MG63 (cell line): ENCODE measurements around the gene TSR3. TPM values are rescaled to one million over a fixed set of nuclear protein-coding genes. Genes with fewer than 3 reads are reported as not detected.

Source experiments
- DNase-seq: peaks from one replicate; pipeline ENCODE4 v3.0.0-alpha.2; 2020
- H3K27me3 ChIP-seq: fragments of 250-450 bp; sonication (Bioruptor Pico); 2 replicates; pipeline ENCODE4 v1.5.1; 2020; ENCODE audit warnings: mild to moderate bottlenecking, moderate library complexity
- H3K36me3 ChIP-seq: fragments of 250-450 bp; sonication (Bioruptor Pico); 2 replicates; pipeline ENCODE4 v1.5.1; 2020; ENCODE audit warnings: mild to moderate bottlenecking, moderate library complexity
- H3K4me3 ChIP-seq: fragments of 250-450 bp; sonication (Bioruptor Pico); 2 replicates; pipeline ENCODE4 v1.5.1; 2020; ENCODE audit warnings: mild to moderate bottlenecking, moderate library complexity
- H3K9me3 ChIP-seq: fragments of 250-450 bp; sonication (Bioruptor Pico); 2 replicates; pipeline ENCODE4 v1.5.1; 2020; ENCODE audit warnings: mild to moderate bottlenecking, moderate library complexity
- total RNA-seq: library from RNA; depleted of rRNA; stranded (reverse); fragments of >200 nt; shearing (Covaris generic); gene quantifications from 2 replicates; pipeline ENCODE4 v1.2.3, GENCODE V29; 2014; ENCODE audit warnings: low replicate concordance

The TSR3 gene
- total RNA-seq, 1 experiment from 2014 or later: 138 TPM

- peaks cover 13% of the 10 kb centered on the region for H3K36me3 ChIP-seq
- no peaks in the 10 kb centered on the region for H3K9me3 ChIP-seq
- no peaks in the 10 kb centered on the region for H3K27me3 ChIP-seq
- H3K4me3 ChIP-seq: no peak overlapping the region; the same call in 1 of the 2 replicates
- no peak for DNase-seq
These were observed 28.5 kb upstream of the TSR3 start for GRCh38 chr16:1380195-1380594.

GRCh38 chr16:1379304-1380076, 27.8 kb upstream of the TSR3 start:
- Histone ChIP-seq H3K9me3 (no peaks in the 10 kb centered on the region), H3K27me3 (no peaks in the 10 kb centered on the region), H3K4me3 (peak overlapping the region; percentile 93), H3K36me3 (peaks cover 13% of the 10 kb centered on the region)
- DNase-seq: peak; percentile 70

DNA sequence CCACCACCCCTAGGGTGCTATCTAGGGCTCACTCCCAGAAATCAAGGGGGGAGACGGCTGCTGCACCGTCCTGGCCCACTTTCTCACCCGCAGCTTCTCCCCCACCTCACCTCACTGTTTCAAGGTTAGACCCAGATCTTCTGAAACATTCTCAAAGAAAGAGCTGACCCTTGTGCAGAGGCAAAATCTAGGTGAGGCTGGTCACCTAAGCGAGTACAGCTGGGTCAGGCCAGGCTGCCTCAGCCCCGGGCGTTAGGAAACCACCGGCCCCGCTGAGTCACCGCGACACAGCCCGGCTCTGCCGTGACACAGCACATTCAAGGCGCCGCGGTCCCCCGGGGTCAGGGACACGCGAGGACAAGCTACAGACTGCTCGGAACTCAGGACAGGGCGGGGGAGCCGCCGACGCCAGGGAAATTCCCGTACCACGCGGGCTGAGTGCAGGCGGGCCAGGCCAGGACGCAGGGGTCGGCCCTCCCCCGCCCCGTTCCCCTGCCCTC, 27.2 kb upstream of the TSR3 start:
- Histone ChIP-seq H3K4me3 (peak overlapping the region; percentile 93), H3K36me3 (peaks cover 13% of the 10 kb centered on the region), H3K9me3 (no peaks in the 10 kb centered on the region), H3K27me3 (no peaks in the 10 kb centered on the region)
- peak; percentile 86 for DNase-seq

- no peaks in the 10 kb centered on the region for H3K27me3 ChIP-seq
- no peaks in the 10 kb centered on the region for H3K9me3 ChIP-seq
- H3K36me3 ChIP-seq: peaks cover 13% of the 10 kb centered on the region
- no peak for DNase-seq
- peak overlapping the region; percentile 93 for H3K4me3 ChIP-seq
These were observed 26.6 kb upstream of the TSR3 start for GRCh38 chr16:1378087-1378803.

- no peak overlapping the region for H3K4me3 ChIP-seq
- peaks cover 13% of the 10 kb centered on the region for H3K36me3 ChIP-seq
- no peak for DNase-seq
- no peaks in the 10 kb centered on the region for H3K9me3 ChIP-seq
- no peaks in the 10 kb centered on the region for H3K27me3 ChIP-seq
These were observed 25.8 kb upstream of the TSR3 start for GRCh38 chr16:1377406-1378010.

- Histone ChIP-seq H3K36me3 (peaks cover 13% of the 10 kb centered on the region), H3K27me3 (no peaks in the 10 kb centered on the region), H3K4me3 (no peak overlapping the region), H3K9me3 (no peaks in the 10 kb centered on the region)
- no peak for DNase-seq
These were observed 24.2 kb upstream of the TSR3 start for GRCh38 chr16:1375741-1376410.

DNA sequence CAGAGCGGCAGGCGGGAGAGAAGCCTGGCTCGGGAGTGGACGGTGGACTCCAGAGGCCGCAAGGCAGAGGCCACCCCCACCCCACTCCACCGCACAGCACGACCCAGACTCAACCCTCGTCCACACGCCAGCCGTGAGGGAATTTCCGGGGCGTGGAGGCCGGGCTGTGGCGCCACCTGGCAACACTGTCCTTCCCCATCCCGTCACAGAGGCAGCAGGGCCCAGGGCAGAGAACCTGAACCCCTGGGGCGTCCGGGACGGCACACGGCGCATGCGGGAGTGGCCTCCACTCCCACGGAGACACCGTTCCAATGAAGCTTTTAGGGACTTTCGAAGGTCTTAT, 23.6 kb upstream of the TSR3 start:
- DNase-seq: no peak
- Histone ChIP-seq H3K4me3 (no peak overlapping the region), H3K9me3 (no peaks in the 10 kb centered on the region), H3K36me3 (peaks cover 17% of the 10 kb centered on the region), H3K27me3 (no peaks in the 10 kb centered on the region)

- H3K27me3 ChIP-seq: no peaks in the 10 kb centered on the region
- no peaks in the 10 kb centered on the region for H3K9me3 ChIP-seq
- H3K4me3 ChIP-seq: no peak overlapping the region
- H3K36me3 ChIP-seq: peaks cover 23% of the 10 kb centered on the region
- DNase-seq: peak; percentile 28
These were observed 23.0 kb upstream of the TSR3 start for GRCh38 chr16:1374418-1375297.

- no peak for DNase-seq
- no peaks in the 10 kb centered on the region for H3K27me3 ChIP-seq
- no peak overlapping the region for H3K4me3 ChIP-seq
- no peaks in the 10 kb centered on the region for H3K9me3 ChIP-seq
- peaks cover 21% of the 10 kb centered on the region for H3K36me3 ChIP-seq
These were observed 20.7 kb upstream of the TSR3 start for GRCh38 chr16:1372292-1372950.

DNA sequence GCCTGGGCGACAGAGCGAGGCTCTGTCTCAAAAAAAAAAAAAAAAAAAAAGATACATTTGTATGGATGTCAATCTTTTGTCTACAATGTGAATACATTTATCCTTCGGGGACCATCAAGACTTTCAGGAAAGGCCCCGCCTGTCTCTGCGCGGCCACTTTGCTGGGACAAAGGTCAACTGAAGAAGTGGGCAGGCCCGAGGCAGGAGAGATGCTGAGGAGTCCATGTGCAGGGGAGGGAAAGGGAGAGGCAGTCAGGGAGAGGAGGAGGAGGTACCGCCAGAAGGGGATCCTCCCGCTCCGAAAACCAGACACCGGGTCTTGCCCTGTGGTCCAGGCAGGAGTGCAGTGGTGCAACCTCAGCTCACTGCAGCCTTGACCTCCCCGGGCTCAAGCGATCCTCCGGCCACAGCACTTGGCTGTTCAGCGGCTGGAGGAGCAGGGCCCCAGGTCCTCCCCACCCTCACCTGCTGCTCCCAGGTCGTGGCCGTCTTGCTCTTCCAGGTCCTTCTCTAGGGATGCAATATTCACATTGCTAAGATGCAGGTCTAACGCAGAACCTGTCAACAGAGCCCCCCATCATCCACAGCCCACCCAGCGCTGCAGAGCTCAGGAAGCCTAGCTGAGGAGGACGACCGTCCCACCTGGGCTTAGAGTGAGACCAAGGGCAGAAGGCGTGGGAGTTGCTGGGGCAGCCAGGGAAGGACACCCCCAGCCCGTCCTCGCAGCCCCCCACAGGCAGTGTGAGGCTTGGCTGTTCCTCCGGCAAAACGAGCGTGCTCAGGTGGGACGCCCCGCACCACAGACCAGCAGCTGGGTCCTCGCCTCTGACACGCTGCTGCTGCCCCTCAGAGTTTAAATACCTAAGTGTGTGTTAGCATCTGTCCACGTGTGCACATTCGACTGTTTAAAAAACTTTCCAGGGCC, 19.6 kb upstream of the TSR3 start:
- DNase-seq: no peak
- H3K36me3 ChIP-seq: peaks cover 25% of the 10 kb centered on the region
- H3K27me3 ChIP-seq: no peaks in the 10 kb centered on the region
- no peaks in the 10 kb centered on the region for H3K9me3 ChIP-seq
- H3K4me3 ChIP-seq: no peak overlapping the region

- no peak for DNase-seq
- no peak overlapping the region for H3K4me3 ChIP-seq
- no peaks in the 10 kb centered on the region for H3K27me3 ChIP-seq
- H3K36me3 ChIP-seq: peaks cover 55% of the 10 kb centered on the region
- no peaks in the 10 kb centered on the region for H3K9me3 ChIP-seq
These were observed 16.0 kb upstream of the TSR3 start for GRCh38 chr16:1367486-1368174.

- DNase-seq: no peak
- peaks cover 62% of the 10 kb centered on the region for H3K36me3 ChIP-seq
- H3K4me3 ChIP-seq: no peak overlapping the region
- H3K27me3 ChIP-seq: no peaks in the 10 kb centered on the region
- no peaks in the 10 kb centered on the region for H3K9me3 ChIP-seq
These were observed 15.1 kb upstream of the TSR3 start for GRCh38 chr16:1366712-1367299.

- H3K36me3 ChIP-seq: peaks cover 68% of the 10 kb centered on the region
- no peak overlapping the region for H3K4me3 ChIP-seq
- H3K9me3 ChIP-seq: no peaks in the 10 kb centered on the region
- no peaks in the 10 kb centered on the region for H3K27me3 ChIP-seq
- DNase-seq: no peak
These were observed 14.5 kb upstream of the TSR3 start for GRCh38 chr16:1366060-1366711.

GRCh38 chr16:1364510-1364909, 12.8 kb upstream of the TSR3 start:
- no peak for DNase-seq
- Histone ChIP-seq H3K36me3 (peaks cover 73% of the 10 kb centered on the region), H3K9me3 (no peaks in the 10 kb centered on the region), H3K4me3 (no peak overlapping the region), H3K27me3 (no peaks in the 10 kb centered on the region)
